GM20000 (cell line): ENCODE results near the gene FOXL3.
"Not testable (repeated sequence)": the region's sequence is repeated elsewhere in the genome, so short reads cannot be mapped to it uniquely, and the experiment has no call there.

Source experiments
- DNase-seq: peaks from one replicate; pipeline ENCODE4 v3.0.0; 2012; ENCODE audit warnings: low spot score
- TF ChIP-seq, protein P1 (sequence below): IDR thresholded peaks from 2 replicates; pipeline ENCODE4 v1.5.1; 2012; ENCODE audit warnings: mild to moderate bottlenecking, control low read depth; ENCODE audit errors: extremely low read depth, missing control alignments

Gene FOXL3

DNA sequence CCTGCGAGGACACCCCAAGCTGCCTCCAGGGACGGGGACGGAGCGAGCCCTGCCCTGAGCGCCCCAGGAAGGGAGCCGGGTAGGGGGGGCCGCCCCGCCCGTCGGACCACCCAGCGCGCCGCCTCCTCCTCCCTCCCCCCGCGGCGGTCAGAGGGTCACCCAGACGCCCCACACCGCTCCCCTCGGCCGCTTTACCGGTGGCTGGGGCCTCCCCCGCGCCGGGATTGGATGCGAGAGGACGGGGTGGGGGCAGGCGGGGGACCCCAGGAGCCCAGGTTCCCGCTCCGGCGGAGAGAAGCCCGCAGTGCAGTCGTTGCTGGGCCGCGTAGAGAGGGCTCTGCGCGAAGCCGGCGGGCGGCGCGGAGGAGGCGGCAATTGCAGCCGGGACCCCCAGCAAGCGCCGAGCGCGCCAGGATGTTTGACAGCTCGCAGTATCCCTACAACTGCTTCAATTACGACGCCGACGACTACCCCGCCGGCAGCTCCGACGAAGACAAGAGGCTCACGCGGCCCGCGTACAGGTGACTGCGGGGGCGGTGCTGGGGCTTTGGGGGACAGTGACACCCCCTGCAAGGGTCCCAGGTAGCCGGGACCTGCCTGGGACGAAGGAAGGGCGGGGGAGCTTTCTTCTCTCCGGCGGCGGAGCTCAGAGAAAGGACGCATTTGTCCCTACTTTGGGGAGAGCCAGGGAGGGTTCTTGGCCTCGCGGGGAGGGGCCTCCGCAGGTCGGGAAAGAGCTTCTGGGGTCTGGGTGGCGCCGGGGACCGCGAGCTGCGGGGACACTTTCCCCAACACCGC is at the start of gene FOXL3:
Gene FOXL3, plus strand, starts transcription at position 415 of the 798 bp plus-strand sequence. Its CDS starts 0 bp downstream, at position 415.
- TF ChIP-seq, protein P1, sequence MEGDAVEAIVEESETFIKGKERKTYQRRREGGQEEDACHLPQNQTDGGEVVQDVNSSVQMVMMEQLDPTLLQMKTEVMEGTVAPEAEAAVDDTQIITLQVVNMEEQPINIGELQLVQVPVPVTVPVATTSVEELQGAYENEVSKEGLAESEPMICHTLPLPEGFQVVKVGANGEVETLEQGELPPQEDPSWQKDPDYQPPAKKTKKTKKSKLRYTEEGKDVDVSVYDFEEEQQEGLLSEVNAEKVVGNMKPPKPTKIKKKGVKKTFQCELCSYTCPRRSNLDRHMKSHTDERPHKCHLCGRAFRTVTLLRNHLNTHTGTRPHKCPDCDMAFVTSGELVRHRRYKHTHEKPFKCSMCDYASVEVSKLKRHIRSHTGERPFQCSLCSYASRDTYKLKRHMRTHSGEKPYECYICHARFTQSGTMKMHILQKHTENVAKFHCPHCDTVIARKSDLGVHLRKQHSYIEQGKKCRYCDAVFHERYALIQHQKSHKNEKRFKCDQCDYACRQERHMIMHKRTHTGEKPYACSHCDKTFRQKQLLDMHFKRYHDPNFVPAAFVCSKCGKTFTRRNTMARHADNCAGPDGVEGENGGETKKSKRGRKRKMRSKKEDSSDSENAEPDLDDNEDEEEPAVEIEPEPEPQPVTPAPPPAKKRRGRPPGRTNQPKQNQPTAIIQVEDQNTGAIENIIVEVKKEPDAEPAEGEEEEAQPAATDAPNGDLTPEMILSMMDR, result no peak
- no peak for DNase-seq

- no peak for DNase-seq
- TF ChIP-seq, protein P1, result no peak
Measured at GRCh38 chr7:240887-241421, 49.0 kb upstream of the FOXL3 start.

- DNase-seq, result no peak
- TF ChIP-seq, protein P1, result no peak
Measured at GRCh38 chr7:241513-241912, 48.5 kb upstream of the FOXL3 start.

DNA sequence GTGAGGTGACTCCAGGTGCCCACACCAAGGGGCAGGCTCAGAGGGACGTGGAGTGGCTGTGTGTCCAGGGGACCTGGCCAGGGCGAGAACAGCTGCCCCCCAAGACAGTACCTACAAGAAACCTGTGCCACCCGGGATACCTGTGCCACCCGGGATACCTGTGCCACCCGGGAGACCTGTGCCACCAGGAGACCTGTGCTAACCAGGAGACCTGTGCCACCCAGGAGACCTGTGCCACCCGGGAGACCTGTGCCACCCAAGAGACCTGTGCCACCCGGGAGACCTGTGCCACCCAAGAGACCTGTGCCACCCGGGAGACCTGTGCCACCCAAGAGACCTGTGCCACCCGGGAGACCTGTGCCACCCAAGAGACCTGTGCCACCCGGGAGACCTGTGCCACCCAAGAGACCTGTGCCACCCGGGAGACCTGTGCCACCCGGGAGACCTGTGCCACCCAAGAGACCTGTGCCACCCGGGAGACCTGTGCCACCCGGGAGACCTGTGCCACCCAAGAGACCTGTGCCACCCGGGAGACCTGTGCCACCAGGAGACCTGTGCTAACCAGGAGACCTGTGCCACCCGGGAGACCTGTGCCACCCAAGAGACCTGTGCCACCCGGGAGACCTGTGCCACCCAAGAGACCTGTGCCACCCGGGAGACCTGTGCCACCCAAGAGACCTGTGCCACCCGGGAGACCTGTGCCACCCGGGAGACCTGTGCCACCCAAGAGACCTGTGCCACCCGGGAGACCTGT is 47.0 kb upstream of the FOXL3 start:
- not testable (repeated sequence) for DNase-seq

- not testable (repeated sequence) for DNase-seq
Measured at GRCh38 chr7:243580-243978, 46.4 kb upstream of the FOXL3 start.

GRCh38 chr7:244974-245373 is 45.0 kb upstream of the FOXL3 start:
- no peak for DNase-seq
- TF ChIP-seq, protein P1, result no peak

DNA sequence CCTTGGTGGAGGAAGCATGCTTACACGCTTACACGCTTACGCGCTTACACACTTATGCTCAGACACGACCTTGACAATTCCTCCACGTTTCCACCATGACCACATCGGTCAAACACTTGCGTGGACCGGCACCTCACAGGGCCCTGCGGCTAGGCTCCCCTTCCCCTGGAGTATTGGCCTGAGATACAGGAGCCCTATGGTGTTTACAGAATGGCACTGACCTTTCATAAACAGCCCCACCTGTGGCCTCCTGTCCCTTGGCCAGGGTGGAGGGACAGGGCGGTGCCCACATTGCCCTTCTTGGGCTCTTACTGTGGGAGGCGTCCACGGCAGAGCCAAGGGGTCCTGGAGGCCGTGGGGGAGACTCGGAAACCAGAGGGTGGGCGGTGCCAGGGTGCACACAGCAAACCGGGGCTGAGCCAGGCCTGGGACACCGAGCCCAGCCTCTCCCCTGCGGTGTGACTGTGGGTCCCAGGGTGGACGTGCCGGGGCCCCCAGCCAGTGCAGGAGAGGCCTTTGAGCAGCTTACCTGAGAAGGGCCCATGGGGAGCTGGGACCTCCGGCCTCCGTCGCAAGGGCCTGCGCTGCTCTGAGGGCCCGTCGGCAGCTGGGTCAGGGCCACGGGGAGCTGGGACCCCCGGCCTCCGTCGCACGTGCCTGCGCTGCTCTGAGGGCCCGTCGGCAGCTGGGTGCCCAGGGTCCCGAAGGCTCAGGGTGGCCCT is 44.2 kb upstream of the FOXL3 start:
- DNase-seq, result no peak
- TF ChIP-seq, protein P1, result no peak

- DNase-seq, result no peak
- TF ChIP-seq, protein P1, result no peak
Measured at GRCh38 chr7:246451-246850, 43.5 kb upstream of the FOXL3 start.
